Heart left ventricle (tissue), 16 donors: ENCODE measurements around the gene TULP4. TPM values are rescaled to one million over a fixed set of nuclear protein-coding genes. Genes with fewer than 3 reads are reported as not detected.

Experiments
- ATAC-seq, 4 donors: fragments of 200-7000 bp; cut with Tn5 transposase; one replicate each; pipeline ENCODE4 v1.9.1; 2020 to 2022; ENCODE audit warnings: moderate library complexity in 4 of 4, mild to moderate bottlenecking in 3 of 4, moderate number of reproducible peaks in 1 of 4
- DNase-seq, 5 donors: peaks; one replicate each; pipeline ENCODE4 v3.0.0-alpha.2; 2020
- H3K27ac ChIP-seq, 12 donors: fragments of 200-600 bp; sonication (generic) in 4 of 12; one replicate each; pipeline versions ENCODE4 v1.5.0 to v1.8.0; 2016 to 2022; ENCODE audit warnings: mild to moderate bottlenecking in 2 of 12
- H3K27me3 ChIP-seq, 9 donors: fragments of 200-600 bp; sonication (generic) in 2 of 9; one replicate each; pipeline versions ENCODE4 v1.5.1 to v1.8.0; 2016 to 2022; ENCODE audit warnings: mild to moderate bottlenecking in 3 of 9
- H3K36me3 ChIP-seq, 9 donors: fragments of 200-600 bp; sonication (generic) in 2 of 9; one replicate each; pipeline versions ENCODE4 v1.5.0 to v1.8.0; 2018 to 2022; ENCODE audit warnings: mild to moderate bottlenecking in 2 of 9
- H3K4me1 ChIP-seq, 12 donors: fragments of 200-600 bp; sonication (generic) in 4 of 12; one replicate each; pipeline versions ENCODE4 v1.5.0 to v1.8.0; 2016 to 2022; ENCODE audit warnings: mild to moderate bottlenecking in 3 of 12
- H3K4me3 ChIP-seq, 12 donors: fragments of 200-600 bp; sonication (generic) in 4 of 12; one replicate each; pipeline versions ENCODE4 v1.5.0 to v1.8.0; 2017 to 2022; ENCODE audit warnings: mild to moderate bottlenecking in 9 of 12, moderate library complexity in 4 of 12
- H3K9me3 ChIP-seq, 12 donors: fragments of 200-600 bp; sonication (generic) in 4 of 12; one replicate each; pipeline versions ENCODE4 v1.5.0 to v1.8.0; 2016 to 2022; ENCODE audit warnings: mild to moderate bottlenecking in 1 of 12
- POLR2A ChIP-seq, 2 donors: fragments of 450-650 bp; IDR thresholded peaks; one replicate each; pipeline ENCODE4 v1.6.1; 2017; ENCODE audit warnings: antibody characterized with exemption in 2 of 2, mild to moderate bottlenecking in 2 of 2, moderate library complexity in 2 of 2
- WGBS, 4 donors: extraction: QIAGEN DNeasy Blood & Tissue Kit in 2 of 4; methylation state at CpG; one replicate each; pipeline versions ENCODE4 v1.1.5 to v1.1.7; 2013 to 2018; 5-methylcytosine and 5-hydroxymethylcytosine counted together
- intact Hi-C, 10 donors: fragments of 100-400 bp; cut with DNase I; formaldehyde crosslinking; loops; one replicate each; pipeline versions ENCODE4 v1.11.1 to v1.14.2; 2022
- polyA plus RNA-seq, 2 donors: library from polyadenylated mRNA; stranded (reverse); fragments of 200-250 nt; gene quantifications; one replicate each; pipeline ENCODE4 v1.2.3, GENCODE V29; 2013
- total RNA-seq, 9 donors: library from RNA; depleted of rRNA in 2 of 9; stranded (reverse); fragments of >200 nt in 2 of 9; fragmentation: NEBNext Ultra II Directional in 3 of 9; extraction: Animal tissue kit (Norgen Biotek cat#: 25700) in 3 of 9; gene quantifications; one replicate each; pipeline versions ENCODE4 v1.1.0 to v1.2.4, GENCODE V29; 2016 to 2023
- TF ChIP-seq, protein P1 (sequence below), 12 donors: fragments of 200-600 bp; sonication (generic) in 4 of 12; IDR thresholded peaks; one replicate each; pipeline versions ENCODE4 v1.5.0 to v1.8.0; 2018 to 2022; ENCODE audit warnings: antibody characterized with exemption in 12 of 12, mild to moderate bottlenecking in 5 of 12
- donor health status: ischemic (EF 13 %, LVEDD 7.1; RV severe dilation, severe dysfunction).
- donor health status: healthy with polysubstance abuse.
- donor health status: DM: no; HTN: yes; CAD: no.
- donor health status: DM: no; HTN: no; CAD: no.
- donor health status: ischemic (EF 25% LVEDD 6.9; RV normal size, moderate dysfunction).
- donor health status: ischemic (EF 25% LVEDD 5.7; RV mildly dilated, moderate dysfunction).
- donor health status: healthy.
- donor health status: DM: yes; HTN: yes; CAD: no.
- donor health status: ischemic (EF 35%, LVEDD 5.7; RV mildly dilated, moderate dysfunction).
- donor health status: nonischemic (EF 11% LVEDD 7.7; RV severe dilation, severe dysfunction).
- donor health status: DM: yes; HTN: yes; CAD: no.
- donor health status: PGD.
- donor health status: ischemic (EF 29% LVEDD 5.4; RV normal size, mild dysfunction).
- donor health status: nonischemic (EF 23%, LVEDD 6.1; RV moderate dilation, normal function).

TULP4 gene
- total and polyA plus RNA-seq, 11 donors = 9.6 to 134 (median 93.0) TPM

DNA sequence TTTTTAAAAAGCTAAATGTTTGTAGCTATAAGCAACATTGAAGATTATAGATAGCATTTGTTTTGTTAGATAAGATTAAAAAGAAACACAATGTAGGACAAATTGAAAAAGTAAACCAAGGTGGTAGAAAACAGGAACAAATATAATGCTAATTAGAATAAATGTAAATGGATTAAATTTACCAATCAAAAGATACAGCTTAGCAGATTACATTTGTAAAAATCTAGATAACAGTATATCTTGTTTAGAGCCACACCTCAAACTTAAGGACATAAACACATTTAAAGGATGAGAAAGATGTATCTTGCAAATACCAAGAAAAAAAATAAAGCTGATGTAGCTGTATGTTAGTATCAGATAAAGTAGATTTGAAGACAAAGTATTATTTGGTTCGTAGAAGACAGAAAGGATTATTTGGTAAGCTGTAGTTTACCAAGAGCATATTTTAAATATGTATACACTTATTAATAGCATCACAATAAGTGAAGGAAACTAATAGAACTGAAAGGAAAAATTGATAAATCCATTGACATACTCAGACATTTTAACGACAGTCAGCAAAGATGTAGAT is 107.2 kb downstream of the TULP4 start:
- WGBS, 4 donors = 97 to 99% (median 98%) methylated on average over 2 of the region's 2 CpGs
- no peaks in the 10 kb centered on the region for H3K27me3 ChIP-seq
- no peak for DNase-seq
- ATAC-seq = no peak
- H3K27ac ChIP-seq = no peak overlapping the region
- no peak overlapping the region for H3K4me3 ChIP-seq
- TF ChIP-seq POLR2A (IDR thresholded peaks at IDR 0.05) = no peak
- TF ChIP-seq, protein P1, sequence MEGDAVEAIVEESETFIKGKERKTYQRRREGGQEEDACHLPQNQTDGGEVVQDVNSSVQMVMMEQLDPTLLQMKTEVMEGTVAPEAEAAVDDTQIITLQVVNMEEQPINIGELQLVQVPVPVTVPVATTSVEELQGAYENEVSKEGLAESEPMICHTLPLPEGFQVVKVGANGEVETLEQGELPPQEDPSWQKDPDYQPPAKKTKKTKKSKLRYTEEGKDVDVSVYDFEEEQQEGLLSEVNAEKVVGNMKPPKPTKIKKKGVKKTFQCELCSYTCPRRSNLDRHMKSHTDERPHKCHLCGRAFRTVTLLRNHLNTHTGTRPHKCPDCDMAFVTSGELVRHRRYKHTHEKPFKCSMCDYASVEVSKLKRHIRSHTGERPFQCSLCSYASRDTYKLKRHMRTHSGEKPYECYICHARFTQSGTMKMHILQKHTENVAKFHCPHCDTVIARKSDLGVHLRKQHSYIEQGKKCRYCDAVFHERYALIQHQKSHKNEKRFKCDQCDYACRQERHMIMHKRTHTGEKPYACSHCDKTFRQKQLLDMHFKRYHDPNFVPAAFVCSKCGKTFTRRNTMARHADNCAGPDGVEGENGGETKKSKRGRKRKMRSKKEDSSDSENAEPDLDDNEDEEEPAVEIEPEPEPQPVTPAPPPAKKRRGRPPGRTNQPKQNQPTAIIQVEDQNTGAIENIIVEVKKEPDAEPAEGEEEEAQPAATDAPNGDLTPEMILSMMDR (IDR thresholded peaks at IDR 0.05) = no peak
- H3K4me1 ChIP-seq = peaks cover 0 to 6% (median 0%) of the 10 kb centered on the region in 12 donors
- peaks cover 0 to 6% (median 0%) of the 10 kb centered on the region in 9 donors for H3K36me3 ChIP-seq
- intact Hi-C loops = no loop called here
- H3K9me3 ChIP-seq = peaks cover 0 to 14% (median 0%) of the 10 kb centered on the region in 12 donors

DNA sequence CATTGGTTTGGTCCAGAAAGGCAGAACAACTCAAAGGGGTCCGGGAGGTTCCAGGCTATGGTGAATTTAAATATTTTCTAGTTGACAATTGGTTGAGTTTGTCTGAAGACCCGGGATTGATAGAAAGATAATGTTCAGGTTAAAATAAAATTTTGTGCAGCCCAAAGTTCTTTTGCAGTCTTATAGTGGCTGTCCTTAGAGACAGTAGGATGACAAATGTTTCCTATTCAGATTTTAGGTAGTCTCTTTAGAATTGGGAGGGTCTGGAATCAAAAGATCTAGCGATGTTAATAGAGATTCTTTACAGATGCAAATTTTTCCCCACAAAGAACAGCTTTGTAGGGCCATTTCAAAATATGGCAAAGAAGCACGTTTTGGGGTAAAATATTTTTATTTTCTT is 109.1 kb downstream of the TULP4 start:
- 78 to 91% (median 90%) methylated on average over 4 of the region's 4 CpGs for WGBS, 4 donors
- no peak for ATAC-seq

DNA sequence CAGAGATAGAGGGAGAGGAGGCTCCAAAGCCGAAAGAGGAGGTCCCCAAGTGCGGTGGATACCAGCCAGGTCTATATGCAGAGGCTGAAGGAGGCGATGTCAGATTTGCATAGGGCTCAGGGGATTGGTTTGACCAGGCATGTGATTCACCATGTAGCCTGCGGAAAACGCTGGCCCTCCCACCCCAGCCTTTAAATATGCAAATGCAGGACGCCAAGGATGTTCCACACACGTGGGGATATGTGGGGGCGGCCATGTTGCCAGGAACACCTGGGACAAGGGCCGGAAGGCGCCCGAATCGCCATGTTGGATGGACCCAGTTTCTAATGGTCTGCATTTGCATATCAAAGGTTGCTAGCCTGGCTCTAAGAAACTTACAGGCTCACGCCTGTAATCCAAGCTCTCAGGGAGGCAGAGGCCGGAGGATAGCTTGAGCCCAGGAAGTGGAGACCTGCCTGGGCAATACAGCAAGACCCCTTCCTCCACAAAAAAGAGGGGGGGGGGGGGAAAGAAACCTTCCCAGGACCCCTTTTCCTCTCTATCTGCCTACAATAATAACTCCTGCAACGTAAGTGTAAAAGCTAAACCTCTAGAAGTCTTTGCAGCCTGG is 110.5 kb downstream of the TULP4 start:
- peaks cover 0 to 20% (median 0%) of the 10 kb centered on the region in 12 donors for H3K9me3 ChIP-seq
- H3K27me3 ChIP-seq = no peaks in the 10 kb centered on the region
- H3K36me3 ChIP-seq = no peaks in the 10 kb centered on the region
- no peak for TF ChIP-seq POLR2A (IDR thresholded peaks at IDR 0.05)
- intact Hi-C loops = no loop called here
- no peak overlapping the region for H3K27ac ChIP-seq
- ATAC-seq (no peak), DNase-seq (no peak)
- H3K4me1 ChIP-seq = no peaks in the 10 kb centered on the region
- 88 to 94% (median 93%) methylated on average over 14 to 15 of the region's 15 CpGs for WGBS, 4 donors
- H3K4me3 ChIP-seq = no peak overlapping the region

More for the DNA sequence above, 109.1 kb downstream of the TULP4 start:
- Histone ChIP-seq H3K27ac (no peak overlapping the region), H3K27me3 (no peaks in the 10 kb centered on the region), H3K36me3 (peaks cover 0 to 6% (median 0%) of the 10 kb centered on the region in 9 donors), H3K4me1 (no peaks in the 10 kb centered on the region), H3K9me3 (peaks cover 0 to 17% (median 0%) of the 10 kb centered on the region in 12 donors), H3K4me3 (no peak overlapping the region)
- intact Hi-C loops = no loop called here
- no peak for TF ChIP-seq POLR2A (IDR thresholded peaks at IDR 0.05)
- TF ChIP-seq, protein P1 (IDR thresholded peaks at IDR 0.05) = no peak
- DNase-seq = no peak

DNA sequence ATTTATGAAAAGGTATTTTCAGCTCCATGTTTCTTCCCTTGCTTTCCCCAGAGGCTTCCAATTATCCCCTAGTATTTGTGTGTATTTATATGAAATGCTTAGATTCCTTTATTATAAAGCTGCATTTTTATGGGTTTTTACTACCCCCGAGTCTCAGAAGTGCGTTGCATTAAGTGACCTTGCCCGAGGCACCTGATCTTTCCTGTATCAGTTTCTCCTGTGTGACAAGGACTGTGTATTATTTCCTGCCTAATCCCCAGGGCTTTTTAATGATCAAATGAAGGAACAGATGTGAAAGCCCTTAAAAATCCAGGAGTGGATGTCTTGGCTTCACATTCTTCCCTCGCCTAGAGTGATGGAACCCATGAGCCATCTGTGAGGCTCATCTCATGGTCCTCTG is 118.8 kb downstream of the TULP4 start:
- Histone ChIP-seq H3K4me3 (no peak overlapping the region), H3K27ac (no peak overlapping the region), H3K9me3 (peaks cover 0 to 6% (median 0%) of the 10 kb centered on the region in 12 donors), H3K36me3 (peaks cover 0 to 15% (median 0%) of the 10 kb centered on the region in 9 donors), H3K27me3 (no peaks in the 10 kb centered on the region), H3K4me1 (peaks cover 0 to 3% (median 0%) of the 10 kb centered on the region in 12 donors)
- TF ChIP-seq POLR2A (IDR thresholded peaks at IDR 0.05) = no peak
- TF ChIP-seq, protein P1 (IDR thresholded peaks at IDR 0.05) = no peak
- intact Hi-C loops = no loop called here
- 58 to 70% (median 59%) methylated on average over 4 of the region's 4 CpGs for WGBS, 4 donors
- DNase-seq (no peak), ATAC-seq (no peak)
